Measurements from ENCODE around the gene ZBTB6.

DNA sequence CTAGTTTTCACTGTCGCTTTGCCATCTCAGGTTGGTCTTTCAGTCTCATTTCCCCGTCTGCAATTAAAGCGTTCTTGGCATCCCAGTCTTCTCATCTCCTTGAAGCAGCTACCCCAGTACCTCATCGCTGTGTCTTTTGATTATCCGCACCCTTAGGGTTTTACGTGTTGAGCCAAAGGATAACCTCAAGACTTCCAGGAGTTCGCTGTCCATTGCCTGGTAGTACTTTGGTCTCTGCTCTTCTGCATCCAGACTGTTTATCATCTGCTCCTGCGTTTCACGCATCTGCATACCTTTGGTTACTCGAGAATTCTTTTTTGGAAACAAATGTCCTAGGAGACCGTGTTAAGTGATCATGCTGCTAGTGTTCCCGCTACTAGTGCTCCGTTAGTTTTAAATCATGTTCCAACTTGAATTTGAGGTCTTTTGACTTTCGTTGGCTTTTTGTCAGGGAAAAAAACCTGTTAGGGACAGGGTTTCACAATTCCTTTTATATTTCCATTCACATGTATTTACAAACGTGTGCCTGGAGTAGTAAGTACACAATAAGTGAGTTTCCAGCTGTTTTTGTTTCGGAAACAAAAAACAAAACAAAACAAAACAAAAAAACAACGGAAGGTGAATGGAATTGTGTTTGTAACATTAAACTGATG, 28.6 kb upstream of the ZBTB6 start:
- TF ChIP-seq, protein P1, sequence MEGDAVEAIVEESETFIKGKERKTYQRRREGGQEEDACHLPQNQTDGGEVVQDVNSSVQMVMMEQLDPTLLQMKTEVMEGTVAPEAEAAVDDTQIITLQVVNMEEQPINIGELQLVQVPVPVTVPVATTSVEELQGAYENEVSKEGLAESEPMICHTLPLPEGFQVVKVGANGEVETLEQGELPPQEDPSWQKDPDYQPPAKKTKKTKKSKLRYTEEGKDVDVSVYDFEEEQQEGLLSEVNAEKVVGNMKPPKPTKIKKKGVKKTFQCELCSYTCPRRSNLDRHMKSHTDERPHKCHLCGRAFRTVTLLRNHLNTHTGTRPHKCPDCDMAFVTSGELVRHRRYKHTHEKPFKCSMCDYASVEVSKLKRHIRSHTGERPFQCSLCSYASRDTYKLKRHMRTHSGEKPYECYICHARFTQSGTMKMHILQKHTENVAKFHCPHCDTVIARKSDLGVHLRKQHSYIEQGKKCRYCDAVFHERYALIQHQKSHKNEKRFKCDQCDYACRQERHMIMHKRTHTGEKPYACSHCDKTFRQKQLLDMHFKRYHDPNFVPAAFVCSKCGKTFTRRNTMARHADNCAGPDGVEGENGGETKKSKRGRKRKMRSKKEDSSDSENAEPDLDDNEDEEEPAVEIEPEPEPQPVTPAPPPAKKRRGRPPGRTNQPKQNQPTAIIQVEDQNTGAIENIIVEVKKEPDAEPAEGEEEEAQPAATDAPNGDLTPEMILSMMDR (optimal IDR thresholded peaks at IDR 0.05 in 1 of 3, IDR thresholded peaks at IDR 0.05 in 1 of 3, conservative IDR thresholded peaks at IDR 0.05 in 1 of 3; ENCODE audit: extremely low read depth in 1 of 3, insufficient read depth in 2 of 3, low read length in 3 of 3): no peak
- TF ChIP-seq EZH2 (IDR thresholded peaks at IDR 0.05; ENCODE audit: low read length): no peak

Measured in keratinocyte (primary cell).